H9 (cell line): ENCODE data around the gene EOMES. TPM values are rescaled to one million over a fixed set of nuclear protein-coding genes. Genes with fewer than 3 reads are reported as not detected.

Source experiments
- DNase-seq: peaks from one replicate; pipeline ENCODE4 v3.0.0-alpha.2; 2017
- H2AFZ ChIP-seq: one replicate; pipeline ENCODE4 v1.6.1; 2013; ENCODE audit warnings: mild to moderate bottlenecking, low read length, control low read depth, moderate library complexity
- H2AK5ac ChIP-seq: 2 replicates; pipeline ENCODE4 v1.6.1; 2013; ENCODE audit warnings: low read length, control low read depth, mixed read lengths; ENCODE audit not compliant: insufficient read length
- H2BK120ac ChIP-seq: one replicate; pipeline ENCODE4 v1.6.1; 2013; ENCODE audit warnings: low read depth, mild to moderate bottlenecking, low read length, control low read depth, inconsistent platforms; ENCODE audit not compliant: poor library complexity, severe bottlenecking
- H2BK12ac ChIP-seq: 2 replicates; pipeline ENCODE4 v1.6.1; 2013; ENCODE audit warnings: low read length, control low read depth, mixed read lengths, low read depth; ENCODE audit not compliant: insufficient read length
- H2BK15ac ChIP-seq: 2 replicates; pipeline ENCODE4 v1.6.1; 2013; ENCODE audit warnings: low read depth, low read length, control low read depth
- H2BK20ac ChIP-seq: one replicate; pipeline ENCODE4 v1.6.1; 2013; ENCODE audit warnings: low read depth, mild to moderate bottlenecking, low read length, control low read depth, inconsistent platforms; ENCODE audit not compliant: poor library complexity, severe bottlenecking
- H2BK5ac ChIP-seq: 2 replicates; pipeline ENCODE4 v1.6.1; 2013; ENCODE audit warnings: low read length, control low read depth, mixed read lengths; ENCODE audit not compliant: insufficient read length
- H3K14ac ChIP-seq: 2 replicates; pipeline ENCODE4 v1.6.1; 2013; ENCODE audit warnings: low read length, control low read depth; ENCODE audit not compliant: insufficient read depth
- H3K18ac ChIP-seq: 2 replicates; pipeline ENCODE4 v1.6.1; 2013; ENCODE audit warnings: low read depth, mild to moderate bottlenecking, mixed read lengths, low read length, control low read depth; ENCODE audit not compliant: insufficient read length
- H3K23ac ChIP-seq: 2 replicates; pipeline ENCODE4 v1.6.1; 2013; ENCODE audit warnings: low read length, control low read depth, mixed read lengths, low read depth; ENCODE audit not compliant: insufficient read length
- H3K23me2 ChIP-seq: 2 replicates; pipeline ENCODE4 v1.6.1; 2013; ENCODE audit warnings: low read depth, mild to moderate bottlenecking, mixed read lengths, low read length, control low read depth; ENCODE audit not compliant: insufficient read length, poor library complexity, severe bottlenecking
- H3K27ac ChIP-seq: 2 replicates; pipeline ENCODE4 v1.5.1; 2013; ENCODE audit warnings: low read length, control low read depth, mixed read lengths, low read depth; ENCODE audit not compliant: insufficient read length
- H3K27me3 ChIP-seq: 2 replicates; pipeline ENCODE4 v1.6.1; 2013; ENCODE audit warnings: low read length, control low read depth, inconsistent platforms; ENCODE audit not compliant: insufficient read depth
- H3K4ac ChIP-seq: 2 replicates; pipeline ENCODE4 v1.6.1; 2013; ENCODE audit warnings: low read depth, mild to moderate bottlenecking, control low read depth, inconsistent platforms, low read length, moderate library complexity
- H3K4me1 ChIP-seq: 2 replicates; pipeline ENCODE4 v1.6.1; 2013; ENCODE audit warnings: low read length, control low read depth, inconsistent platforms; ENCODE audit not compliant: insufficient read depth
- H3K4me2 ChIP-seq: 2 replicates; pipeline ENCODE4 v1.6.1; 2013; ENCODE audit warnings: low read length, control low read depth, mixed read lengths; ENCODE audit not compliant: insufficient read length, insufficient read depth
- H3K56ac ChIP-seq: 2 replicates; pipeline ENCODE4 v1.6.1; 2013; ENCODE audit warnings: low read depth, mild to moderate bottlenecking, mixed read lengths, low read length, control low read depth; ENCODE audit not compliant: insufficient read length
- H3K79me1 ChIP-seq: 2 replicates; pipeline ENCODE4 v1.6.1; 2013; ENCODE audit warnings: low read depth, mild to moderate bottlenecking, moderate library complexity, low read length, control low read depth, inconsistent platforms; ENCODE audit not compliant: insufficient read depth, poor library complexity, severe bottlenecking
- H3K79me2 ChIP-seq: 2 replicates; pipeline ENCODE4 v1.6.1; 2013; ENCODE audit warnings: low read length, control low read depth, inconsistent platforms; ENCODE audit not compliant: insufficient read depth
- H3K9ac ChIP-seq: 2 replicates; pipeline ENCODE4 v1.6.1; 2013; ENCODE audit warnings: low read length, control low read depth, mixed read lengths; ENCODE audit not compliant: insufficient read length; ENCODE audit errors: extremely low read depth
- H3K9me3 ChIP-seq: one replicate; pipeline ENCODE4 v1.6.1; 2013; ENCODE audit warnings: low read depth, low read length, inconsistent platforms; ENCODE audit not compliant: control insufficient read depth
- H3T11ph ChIP-seq: one replicate; pipeline ENCODE4 v1.6.1; 2013; ENCODE audit warnings: mild to moderate bottlenecking, low read length, control low read depth, inconsistent platforms
- H4K20me1 ChIP-seq: one replicate; pipeline ENCODE4 v1.6.1; 2013; ENCODE audit not compliant: control insufficient read depth, insufficient read length, insufficient read depth
- H4K5ac ChIP-seq: 2 replicates; pipeline ENCODE4 v1.6.1; 2013; ENCODE audit warnings: low read depth, mild to moderate bottlenecking, mixed read lengths, low read length, control low read depth; ENCODE audit not compliant: insufficient read length
- H4K8ac ChIP-seq: replicated peaks from 2 replicates; pipeline ENCODE4 v1.6.1; 2013; ENCODE audit warnings: low read length, control low read depth, mixed read lengths, low read depth; ENCODE audit not compliant: insufficient read length
- H4K91ac ChIP-seq: 2 replicates; pipeline ENCODE4 v1.6.1; 2013; ENCODE audit warnings: low read depth, mild to moderate bottlenecking, moderate library complexity, mixed read lengths, low read length, control low read depth; ENCODE audit not compliant: insufficient read length
- H3K27ac Mint-ChIP-seq, 3 experiments: 2 replicates in 2 of 3; 3 replicates in 1 of 3; pipeline ENCODE4 v1.8.0; 2020 to 2021; ENCODE audit warnings: mixed read lengths in 3 of 3, mild to moderate bottlenecking in 1 of 3, moderate library complexity in 1 of 3
- H3K27me3 Mint-ChIP-seq: 2 replicates; pipeline ENCODE4 v1.8.0; 2021; ENCODE audit warnings: low read depth, mild to moderate bottlenecking, moderate library complexity, mixed read lengths
- H3K36me3 Mint-ChIP-seq, 3 experiments: 2 replicates in 2 of 3; 3 replicates in 1 of 3; pipeline ENCODE4 v1.8.0; 2020 to 2021; ENCODE audit warnings: low read depth in 3 of 3, mixed read lengths in 3 of 3; ENCODE audit not compliant: insufficient read depth in 1 of 3
- H3K4me1 Mint-ChIP-seq, 2 experiments: 2 replicates each; pipeline ENCODE4 v1.8.0; 2020; ENCODE audit warnings: mixed read lengths in 2 of 2
- H3K4me3 Mint-ChIP-seq, 2 experiments: 2 replicates in 1 of 2; 3 replicates in 1 of 2; pipeline ENCODE4 v1.8.0; 2020 to 2021; ENCODE audit warnings: mild to moderate bottlenecking in 2 of 2, mixed read lengths in 2 of 2, moderate library complexity in 1 of 2
- H3K9me3 Mint-ChIP-seq, 2 experiments: 2 replicates in 1 of 2; 3 replicates in 1 of 2; pipeline ENCODE4 v1.8.0; 2020; ENCODE audit warnings: mild to moderate bottlenecking in 2 of 2, mixed read lengths in 2 of 2, moderate library complexity in 1 of 2
- WGBS: extraction: QIAGEN DNeasy Blood & Tissue Kit; methylation state at CpG from one replicate; pipeline ENCODE4 v1.1.7; 2013; ENCODE audit warnings: missing lambda C conversion rate, low lambda C conversion rate, mixed read lengths; ENCODE audit not compliant: insufficient read length; ENCODE audit errors: extremely low coverage; 5-methylcytosine and 5-hydroxymethylcytosine counted together
- total RNA-seq: library from RNA; stranded (reverse); gene quantifications from 2 replicates; pipeline ENCODE4 v1.2.1, GENCODE V29; 2021
- TF ChIP-seq, protein P1 (sequence below): fragments of 200-600 bp; sonication (generic); conservative IDR thresholded peaks from 3 replicates; pipeline ENCODE4 v1.8.0; 2021; ENCODE audit warnings: antibody characterized with exemption, mild to moderate bottlenecking

EOMES gene
- total RNA-seq, 1 experiment from 2014 or later: 1.7 TPM

GRCh38 chr3:27684302-27684701 lies 37.8 kb downstream of the EOMES start:
- Mint-ChIP-seq H3K9me3 (no peaks in the 10 kb centered on the region), H3K36me3 (no peaks in the 10 kb centered on the region; a peak in 1 of 7 replicates), H3K4me3 (no peak overlapping the region), H3K4me1 (peaks cover 13 to 18% of the 10 kb centered on the region in 2 experiments), H3K27me3 (no peaks in the 10 kb centered on the region), H3K27ac (no peak overlapping the region; a peak in 1 of 7 replicates)
- no peaks in the 10 kb centered on the region for H3K9me3 ChIP-seq
- H3K4me1 ChIP-seq: no peaks in the 10 kb centered on the region
- no peak overlapping the region for H2BK5ac ChIP-seq
- no peak overlapping the region for H3T11ph ChIP-seq
- TF ChIP-seq, protein P1, sequence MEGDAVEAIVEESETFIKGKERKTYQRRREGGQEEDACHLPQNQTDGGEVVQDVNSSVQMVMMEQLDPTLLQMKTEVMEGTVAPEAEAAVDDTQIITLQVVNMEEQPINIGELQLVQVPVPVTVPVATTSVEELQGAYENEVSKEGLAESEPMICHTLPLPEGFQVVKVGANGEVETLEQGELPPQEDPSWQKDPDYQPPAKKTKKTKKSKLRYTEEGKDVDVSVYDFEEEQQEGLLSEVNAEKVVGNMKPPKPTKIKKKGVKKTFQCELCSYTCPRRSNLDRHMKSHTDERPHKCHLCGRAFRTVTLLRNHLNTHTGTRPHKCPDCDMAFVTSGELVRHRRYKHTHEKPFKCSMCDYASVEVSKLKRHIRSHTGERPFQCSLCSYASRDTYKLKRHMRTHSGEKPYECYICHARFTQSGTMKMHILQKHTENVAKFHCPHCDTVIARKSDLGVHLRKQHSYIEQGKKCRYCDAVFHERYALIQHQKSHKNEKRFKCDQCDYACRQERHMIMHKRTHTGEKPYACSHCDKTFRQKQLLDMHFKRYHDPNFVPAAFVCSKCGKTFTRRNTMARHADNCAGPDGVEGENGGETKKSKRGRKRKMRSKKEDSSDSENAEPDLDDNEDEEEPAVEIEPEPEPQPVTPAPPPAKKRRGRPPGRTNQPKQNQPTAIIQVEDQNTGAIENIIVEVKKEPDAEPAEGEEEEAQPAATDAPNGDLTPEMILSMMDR: no peak
- no peak overlapping the region for H3K4me2 ChIP-seq
- H3K79me2 ChIP-seq: no peaks in the 10 kb centered on the region
- no peak overlapping the region for H4K5ac ChIP-seq
- no peaks in the 10 kb centered on the region for H4K20me1 ChIP-seq
- H2BK12ac ChIP-seq: no peak overlapping the region
- no peak overlapping the region for H2BK120ac ChIP-seq
- no peak overlapping the region for H3K4ac ChIP-seq
- H4K91ac ChIP-seq: no peak overlapping the region
- no peak overlapping the region for H3K23ac ChIP-seq
- H2BK20ac ChIP-seq: no peak overlapping the region
- H4K8ac ChIP-seq: no peak overlapping the region
- H2BK15ac ChIP-seq: no peak overlapping the region
- no peak overlapping the region for H2AFZ ChIP-seq
- H3K14ac ChIP-seq: no peak overlapping the region
- H3K23me2 ChIP-seq: peaks cover 3% of the 10 kb centered on the region
- WGBS: no CpG with 5 or more reads among the region's 2 CpGs
- H3K27me3 ChIP-seq: no peaks in the 10 kb centered on the region
- H3K9ac ChIP-seq: no peak overlapping the region
- H3K18ac ChIP-seq: no peak overlapping the region
- H3K56ac ChIP-seq: no peak overlapping the region
- no peak overlapping the region for H3K27ac ChIP-seq
- DNase-seq: no peak
- H2AK5ac ChIP-seq: no peak overlapping the region
- no peaks in the 10 kb centered on the region for H3K79me1 ChIP-seq
